Peyer's patch (tissue), 4 donors: ENCODE results near the gene NHSL2.

ENCODE experiments used
- POLR2A ChIP-seq, 2 donors: fragments of 450-650 bp; IDR thresholded peaks; one replicate each; pipeline ENCODE4 v1.5.1; 2017; ENCODE audit warnings: antibody characterized with exemption in 2 of 2, mild to moderate bottlenecking in 2 of 2, moderate library complexity in 2 of 2
- TF ChIP-seq, protein P1 (sequence below), 6 experiments: fragments of 450-650 bp in 4 of 6; fragments of 200-600 bp in 2 of 6; sonication (generic) in 1 of 6; IDR thresholded peaks; one replicate each; pipeline ENCODE4 v1.5.1; 2017 to 2019; ENCODE audit warnings: antibody characterized with exemption in 6 of 6, mild to moderate bottlenecking in 3 of 6, moderate library complexity in 1 of 6

DNA sequence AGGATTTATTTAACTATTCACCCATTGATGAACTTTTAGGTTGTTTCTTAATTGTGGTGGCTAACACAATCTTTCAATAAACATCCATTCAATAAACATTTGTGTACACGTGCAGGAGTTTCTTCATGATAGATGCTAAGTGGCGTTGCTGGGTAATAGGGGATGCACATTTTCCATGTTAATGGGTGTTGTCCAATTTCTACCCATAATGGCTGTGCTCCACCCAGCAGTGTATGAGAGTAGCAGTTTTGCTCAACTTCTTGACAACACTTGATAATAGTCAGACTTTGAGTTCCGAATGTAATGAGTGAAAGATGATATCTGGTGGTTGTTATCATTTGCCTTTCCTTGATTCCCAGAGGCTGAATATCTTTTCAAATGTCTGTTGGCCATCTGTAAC lies 104.7 kb downstream of the NHSL2 start:
- TF ChIP-seq, protein P1, sequence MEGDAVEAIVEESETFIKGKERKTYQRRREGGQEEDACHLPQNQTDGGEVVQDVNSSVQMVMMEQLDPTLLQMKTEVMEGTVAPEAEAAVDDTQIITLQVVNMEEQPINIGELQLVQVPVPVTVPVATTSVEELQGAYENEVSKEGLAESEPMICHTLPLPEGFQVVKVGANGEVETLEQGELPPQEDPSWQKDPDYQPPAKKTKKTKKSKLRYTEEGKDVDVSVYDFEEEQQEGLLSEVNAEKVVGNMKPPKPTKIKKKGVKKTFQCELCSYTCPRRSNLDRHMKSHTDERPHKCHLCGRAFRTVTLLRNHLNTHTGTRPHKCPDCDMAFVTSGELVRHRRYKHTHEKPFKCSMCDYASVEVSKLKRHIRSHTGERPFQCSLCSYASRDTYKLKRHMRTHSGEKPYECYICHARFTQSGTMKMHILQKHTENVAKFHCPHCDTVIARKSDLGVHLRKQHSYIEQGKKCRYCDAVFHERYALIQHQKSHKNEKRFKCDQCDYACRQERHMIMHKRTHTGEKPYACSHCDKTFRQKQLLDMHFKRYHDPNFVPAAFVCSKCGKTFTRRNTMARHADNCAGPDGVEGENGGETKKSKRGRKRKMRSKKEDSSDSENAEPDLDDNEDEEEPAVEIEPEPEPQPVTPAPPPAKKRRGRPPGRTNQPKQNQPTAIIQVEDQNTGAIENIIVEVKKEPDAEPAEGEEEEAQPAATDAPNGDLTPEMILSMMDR (IDR thresholded peaks at IDR 0.05), result no peak
- no peak for TF ChIP-seq POLR2A (IDR thresholded peaks at IDR 0.05)
